Kidney epithelial cell (primary cell): ENCODE measurements around the gene ATXN1. TPM values are rescaled to one million over a fixed set of nuclear protein-coding genes. Genes with fewer than 3 reads are reported as not detected.

Experiments used
- DNase-seq: peaks from one replicate; pipeline ENCODE4 v3.0.0-alpha.2; 2010; ENCODE audit warnings: low read depth
- H3K27me3 ChIP-seq: 2 replicates; pipeline ENCODE4 v1.6.0; 2011; ENCODE audit warnings: low read length; ENCODE audit not compliant: control insufficient read depth, insufficient read depth
- H3K36me3 ChIP-seq: 2 replicates; pipeline ENCODE4 v1.5.1; 2011; ENCODE audit warnings: low read length; ENCODE audit not compliant: control insufficient read depth, insufficient read depth
- H3K4me3 ChIP-seq: 2 replicates; pipeline ENCODE4 v1.5.1; 2011; ENCODE audit warnings: low read depth, mild to moderate bottlenecking, control low read depth, low read length
- total RNA-seq: library from RNA; depleted of rRNA; stranded (reverse); fragments of >200 nt; gene quantifications from 2 replicates; pipeline ENCODE4 v1.2.3, GENCODE V29; 2015
- TF ChIP-seq, protein P1 (sequence below): IDR thresholded peaks from 2 replicates; pipeline ENCODE4 v1.5.1; 2011; ENCODE audit warnings: mild to moderate bottlenecking, moderate library complexity, low read length, control low read depth, inconsistent platforms; ENCODE audit not compliant: insufficient read depth, poor library complexity, severe bottlenecking

ATXN1 gene
- total RNA-seq, 1 donor from 2014 or later = 12.5 TPM

DNA sequence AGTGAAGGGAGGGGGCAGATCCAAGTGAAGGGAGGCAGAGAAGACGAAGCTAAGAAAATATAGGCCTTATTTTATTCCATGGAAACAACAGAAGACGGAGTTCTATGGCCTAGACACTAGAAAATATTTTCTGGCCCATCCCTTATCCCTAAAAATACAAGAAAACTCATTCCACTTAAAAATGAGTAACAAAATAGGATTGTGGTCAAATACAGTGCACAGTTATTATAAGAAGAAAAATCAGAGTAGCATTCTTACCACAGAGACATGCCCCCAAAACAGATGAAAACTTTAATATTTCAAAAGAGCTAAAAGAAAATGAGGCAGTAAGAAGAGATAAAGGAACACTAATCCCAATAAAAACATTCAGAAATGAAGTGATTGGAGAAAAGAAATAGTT lies 320.0 kb downstream of the ATXN1 start:
- no peak for DNase-seq
- TF ChIP-seq, protein P1, sequence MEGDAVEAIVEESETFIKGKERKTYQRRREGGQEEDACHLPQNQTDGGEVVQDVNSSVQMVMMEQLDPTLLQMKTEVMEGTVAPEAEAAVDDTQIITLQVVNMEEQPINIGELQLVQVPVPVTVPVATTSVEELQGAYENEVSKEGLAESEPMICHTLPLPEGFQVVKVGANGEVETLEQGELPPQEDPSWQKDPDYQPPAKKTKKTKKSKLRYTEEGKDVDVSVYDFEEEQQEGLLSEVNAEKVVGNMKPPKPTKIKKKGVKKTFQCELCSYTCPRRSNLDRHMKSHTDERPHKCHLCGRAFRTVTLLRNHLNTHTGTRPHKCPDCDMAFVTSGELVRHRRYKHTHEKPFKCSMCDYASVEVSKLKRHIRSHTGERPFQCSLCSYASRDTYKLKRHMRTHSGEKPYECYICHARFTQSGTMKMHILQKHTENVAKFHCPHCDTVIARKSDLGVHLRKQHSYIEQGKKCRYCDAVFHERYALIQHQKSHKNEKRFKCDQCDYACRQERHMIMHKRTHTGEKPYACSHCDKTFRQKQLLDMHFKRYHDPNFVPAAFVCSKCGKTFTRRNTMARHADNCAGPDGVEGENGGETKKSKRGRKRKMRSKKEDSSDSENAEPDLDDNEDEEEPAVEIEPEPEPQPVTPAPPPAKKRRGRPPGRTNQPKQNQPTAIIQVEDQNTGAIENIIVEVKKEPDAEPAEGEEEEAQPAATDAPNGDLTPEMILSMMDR = no peak
- no peak overlapping the region for H3K4me3 ChIP-seq
- H3K27me3 ChIP-seq = no peaks in the 10 kb centered on the region
- H3K36me3 ChIP-seq = no peaks in the 10 kb centered on the region

DNA sequence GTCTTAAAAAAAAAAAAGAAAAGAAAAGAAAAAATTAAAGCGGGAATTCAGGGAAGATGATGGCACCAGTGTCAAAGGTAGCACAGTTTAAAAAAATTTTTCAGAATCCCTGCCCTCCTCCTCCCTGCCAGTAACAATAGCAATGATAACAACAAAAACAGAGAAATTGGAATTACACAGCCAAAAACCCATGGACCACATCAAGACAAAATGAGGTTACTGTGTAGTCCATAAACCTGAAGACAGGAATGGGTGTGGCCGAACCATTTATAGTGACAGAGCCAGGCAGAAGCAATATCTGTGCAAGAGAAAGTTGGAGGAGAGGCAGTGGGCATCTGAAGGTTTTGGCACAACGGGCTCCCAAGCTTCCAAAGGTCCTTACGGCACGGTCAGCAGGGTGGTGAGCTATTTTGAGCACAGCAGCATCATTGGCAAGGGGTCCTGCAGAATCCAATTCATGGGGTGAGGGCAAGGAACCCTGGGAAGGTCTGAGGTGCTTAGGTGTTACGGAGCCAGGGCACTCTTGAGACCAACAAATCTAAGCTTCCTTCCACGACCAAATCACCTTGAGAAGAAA lies 320.5 kb downstream of the ATXN1 start:
- no peaks in the 10 kb centered on the region for H3K27me3 ChIP-seq
- no peaks in the 10 kb centered on the region for H3K36me3 ChIP-seq
- no peak overlapping the region for H3K4me3 ChIP-seq
- DNase-seq = no peak
- TF ChIP-seq, protein P1 = no peak

- no peak for DNase-seq
- no peak overlapping the region for H3K4me3 ChIP-seq
- no peaks in the 10 kb centered on the region for H3K27me3 ChIP-seq
- H3K36me3 ChIP-seq = no peaks in the 10 kb centered on the region
- TF ChIP-seq, protein P1 = no peak
Measured at GRCh38 chr6:16438718-16439591, 322.3 kb downstream of the ATXN1 start.

DNA sequence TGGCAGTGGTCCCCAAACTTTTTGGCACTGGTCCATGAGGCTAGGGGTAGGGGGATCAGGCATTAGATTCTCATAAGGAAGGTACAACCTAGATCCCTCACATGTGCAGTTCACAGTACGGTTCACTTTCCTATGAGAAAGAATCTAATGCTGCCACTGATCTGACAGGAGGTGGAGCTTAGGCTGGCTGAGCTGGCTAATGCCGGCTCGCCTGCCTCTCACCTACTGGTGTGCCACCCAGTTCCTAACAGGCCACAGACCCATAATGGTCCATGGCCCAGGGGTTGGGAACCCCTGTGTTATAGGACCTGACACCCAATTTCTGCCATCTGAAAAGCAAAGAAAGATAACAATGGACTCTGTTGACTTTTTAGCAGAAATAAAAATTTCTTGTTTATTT lies 323.3 kb downstream of the ATXN1 start:
- Histone ChIP-seq H3K4me3 (no peak overlapping the region), H3K27me3 (no peaks in the 10 kb centered on the region), H3K36me3 (no peaks in the 10 kb centered on the region)
- no peak for DNase-seq
- TF ChIP-seq, protein P1 = no peak

GRCh38 chr6:16437095-16437494 lies 324.2 kb downstream of the ATXN1 start:
- Histone ChIP-seq H3K36me3 (no peaks in the 10 kb centered on the region), H3K27me3 (no peaks in the 10 kb centered on the region), H3K4me3 (no peak overlapping the region)
- TF ChIP-seq, protein P1 = no peak
- DNase-seq = no peak
